ENCODE results near the gene NR5A1.

NR5A1 gene

DNA sequence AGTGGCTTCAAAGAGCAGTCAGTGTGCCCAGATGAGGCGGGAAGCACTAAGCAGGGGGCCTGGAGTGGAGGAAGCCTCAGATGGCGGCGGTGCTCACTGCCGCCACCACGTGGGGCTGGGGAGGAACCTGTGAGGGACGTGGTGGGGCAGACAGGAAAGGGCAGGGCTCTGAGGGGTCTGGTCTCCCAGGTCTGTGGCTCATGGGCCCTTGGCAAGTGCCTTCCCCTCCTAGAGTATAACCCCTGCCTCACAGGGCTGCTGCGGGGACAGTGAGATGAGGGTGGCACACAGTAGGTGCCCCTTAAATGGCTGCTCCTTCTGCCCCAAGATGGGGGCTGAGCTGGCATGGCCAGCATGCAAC is 26.6 kb downstream of the NR5A1 start:
- no peak for DNase-seq (ENCODE audit: low read depth in 2 of 2)

GRCh38 chr9:124479947-124480620 is 27.1 kb downstream of the NR5A1 start:
- DNase-seq (ENCODE audit: low read depth in 2 of 2): no peak

- DNase-seq (ENCODE audit: low read depth in 2 of 2): no peak
Observed at GRCh38 chr9:124479371-124479770, 27.8 kb downstream of the NR5A1 start.

DNA sequence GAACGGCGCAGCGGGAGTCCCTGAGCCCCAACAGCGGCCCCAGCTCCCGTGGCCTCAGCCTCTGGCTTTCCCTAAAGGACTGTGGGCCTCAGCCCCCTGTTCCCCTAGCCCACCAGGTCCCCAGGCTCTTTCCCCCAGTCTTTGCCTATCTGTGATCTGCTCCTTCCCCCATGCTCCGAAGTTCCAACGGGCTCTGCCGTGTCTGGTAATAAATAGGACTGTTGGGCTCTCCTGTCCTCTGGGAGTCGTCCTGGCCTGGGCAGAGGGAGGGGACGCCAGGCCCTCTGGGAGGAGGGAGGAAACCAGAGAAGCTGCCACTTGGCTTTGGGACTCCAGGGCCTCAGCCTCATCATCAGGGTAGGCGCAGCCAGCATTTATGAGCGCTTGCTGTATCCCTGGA is 28.8 kb downstream of the NR5A1 start:
- DNase-seq (ENCODE audit: low read depth in 2 of 2): no peak

- DNase-seq (ENCODE audit: low read depth in 2 of 2): no peak
Observed at GRCh38 chr9:124477648-124478285, 29.4 kb downstream of the NR5A1 start.

DNA sequence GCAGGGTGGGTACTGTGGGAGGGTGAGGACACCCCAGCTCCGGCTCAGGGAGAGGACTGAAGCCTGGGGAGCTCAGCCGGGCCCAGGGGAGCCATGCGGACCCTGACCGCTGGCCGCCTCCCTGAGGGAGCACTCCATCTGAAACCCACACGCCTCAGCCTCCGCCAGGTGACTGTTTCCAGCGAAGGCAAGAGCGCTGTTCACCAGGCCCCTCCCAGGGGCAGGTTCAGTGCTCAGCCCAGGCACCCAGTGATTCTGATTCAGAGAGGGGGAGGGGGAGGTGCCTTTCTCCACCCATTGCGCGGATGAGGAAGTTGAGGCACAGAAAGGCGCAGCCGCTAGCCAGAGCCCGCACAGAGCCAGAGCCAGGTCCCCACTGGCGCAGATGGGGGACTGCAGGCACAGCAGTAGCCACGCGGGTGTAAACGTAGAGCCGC is 30.0 kb downstream of the NR5A1 start:
- no peak for DNase-seq (ENCODE audit: low read depth in 2 of 2)

DNA sequence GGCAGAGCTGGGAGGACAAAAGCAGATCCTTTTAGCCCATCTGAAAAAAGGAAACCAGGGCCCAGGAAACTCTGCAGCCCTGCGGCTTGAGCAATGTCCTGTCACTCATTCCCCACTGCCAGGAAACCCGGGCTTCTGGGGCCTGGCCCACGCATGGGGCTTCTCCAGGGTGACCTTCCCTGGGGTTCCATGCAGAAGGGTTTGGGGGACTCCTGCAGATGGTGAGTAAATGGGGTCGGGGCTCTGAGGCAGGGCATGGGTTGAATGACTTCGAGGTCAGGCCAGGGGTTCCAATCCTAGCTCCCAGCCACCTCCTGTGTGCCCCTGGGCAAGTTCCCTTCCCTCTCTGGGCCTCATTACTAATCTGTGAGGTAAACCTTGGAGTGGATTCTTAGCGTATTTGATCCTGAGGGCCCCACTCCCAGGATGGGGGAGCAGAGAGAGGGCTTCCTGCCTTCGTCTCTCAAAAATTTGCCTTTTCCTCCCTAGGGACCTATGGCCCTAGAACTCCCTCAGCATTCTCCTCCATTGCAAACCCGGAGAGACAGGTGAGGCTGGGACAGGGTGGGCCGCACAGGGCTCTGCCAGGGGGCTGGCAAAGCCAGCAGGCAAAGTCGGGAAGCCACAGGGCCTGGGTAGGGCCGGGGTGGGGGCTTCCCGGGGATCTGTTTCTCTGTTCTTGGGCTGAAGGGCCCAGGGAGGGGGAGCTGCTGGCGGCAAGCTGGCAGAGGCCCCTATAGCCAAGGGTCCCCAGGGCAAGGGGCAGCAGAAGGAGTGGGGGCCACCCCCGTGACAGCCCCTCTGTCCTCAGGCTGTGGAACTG is 31.1 kb downstream of the NR5A1 start:
- DNase-seq (ENCODE audit: low read depth in 2 of 2): no peak

DNA sequence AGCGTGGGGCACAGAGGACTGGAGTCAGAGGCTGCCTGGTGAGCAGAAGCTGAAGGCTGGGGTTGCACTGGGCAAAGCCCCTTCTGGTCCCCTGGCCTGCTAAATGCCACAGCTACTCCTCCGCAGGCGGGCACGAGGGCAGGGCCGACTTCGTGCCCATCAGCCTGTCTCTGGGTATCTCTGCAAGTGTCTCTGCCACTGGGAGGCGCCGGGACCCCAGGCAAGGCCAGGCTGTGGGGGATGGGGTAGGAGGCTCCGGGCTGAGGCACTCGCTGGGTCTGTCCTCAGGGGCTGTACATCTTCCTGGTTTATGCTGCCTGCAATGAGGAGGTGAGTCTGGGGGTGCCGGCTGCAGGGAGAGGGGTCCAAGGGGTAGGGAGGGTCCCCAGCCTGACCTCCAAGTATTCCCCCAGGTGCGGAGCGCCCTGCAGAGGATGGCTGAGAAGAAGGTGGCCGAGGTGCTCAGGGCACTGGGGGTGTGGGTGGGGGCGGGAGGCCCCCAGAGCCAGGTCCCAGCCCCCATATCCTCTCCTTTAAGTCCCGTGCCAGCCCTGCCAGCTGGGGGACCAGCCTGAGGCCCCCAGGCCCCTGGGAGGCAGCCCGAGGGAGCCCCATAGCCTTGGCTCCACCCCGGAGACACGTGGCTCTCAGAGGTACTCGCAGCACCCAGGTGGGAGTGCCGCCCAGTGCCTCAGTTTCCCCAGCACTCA is 31.9 kb downstream of the NR5A1 start:
- no peak for DNase-seq (ENCODE audit: low read depth in 2 of 2)

- DNase-seq (ENCODE audit: low read depth in 2 of 2): no peak
Observed at GRCh38 chr9:124474151-124474550, 33.0 kb downstream of the NR5A1 start.

DNA sequence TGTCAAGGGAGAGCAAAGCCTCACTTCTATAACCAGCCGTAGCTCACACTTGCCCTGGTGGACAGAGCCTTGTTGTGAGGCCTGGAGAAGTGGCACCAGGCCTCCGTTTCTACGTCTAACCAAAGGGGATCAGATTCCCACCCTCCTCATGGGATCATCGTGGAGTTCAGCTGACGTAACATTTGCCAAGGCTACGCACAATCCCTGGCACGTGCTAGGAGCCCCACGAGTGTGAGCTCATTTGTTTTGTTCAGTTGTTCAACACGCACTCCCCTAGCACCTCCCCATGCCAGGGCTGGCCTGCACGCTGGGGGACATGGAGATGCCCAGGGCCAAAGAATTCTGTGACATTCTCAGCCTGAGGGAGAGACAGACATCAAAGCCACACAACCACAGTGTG is 33.9 kb downstream of the NR5A1 start:
- DNase-seq (ENCODE audit: low read depth in 2 of 2): no peak

GRCh38 chr9:124472770-124473169 is 34.4 kb downstream of the NR5A1 start:
- no peak for DNase-seq (ENCODE audit: low read depth in 2 of 2)

DNA sequence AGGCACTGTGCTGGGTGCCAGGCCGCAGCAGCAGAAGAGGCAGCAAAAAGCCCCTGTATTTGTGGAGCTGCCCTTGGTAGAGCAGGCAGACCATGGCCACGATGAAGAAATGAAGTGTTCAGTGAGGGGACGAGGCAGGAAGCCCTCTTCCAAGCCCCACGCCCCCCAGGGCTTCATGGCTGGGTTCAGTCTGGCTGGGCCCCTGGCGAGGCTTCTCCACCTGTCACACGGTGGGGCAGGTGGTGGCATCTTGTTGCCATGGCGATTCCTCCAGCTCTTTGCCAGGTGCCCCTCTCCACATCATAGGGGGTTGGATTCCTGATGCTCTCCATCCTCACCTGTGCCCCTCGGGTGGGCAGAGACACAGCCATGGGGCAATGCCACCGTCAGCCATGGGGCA is 35.4 kb downstream of the NR5A1 start:
- DNase-seq (ENCODE audit: low read depth in 2 of 2): no peak

DNA sequence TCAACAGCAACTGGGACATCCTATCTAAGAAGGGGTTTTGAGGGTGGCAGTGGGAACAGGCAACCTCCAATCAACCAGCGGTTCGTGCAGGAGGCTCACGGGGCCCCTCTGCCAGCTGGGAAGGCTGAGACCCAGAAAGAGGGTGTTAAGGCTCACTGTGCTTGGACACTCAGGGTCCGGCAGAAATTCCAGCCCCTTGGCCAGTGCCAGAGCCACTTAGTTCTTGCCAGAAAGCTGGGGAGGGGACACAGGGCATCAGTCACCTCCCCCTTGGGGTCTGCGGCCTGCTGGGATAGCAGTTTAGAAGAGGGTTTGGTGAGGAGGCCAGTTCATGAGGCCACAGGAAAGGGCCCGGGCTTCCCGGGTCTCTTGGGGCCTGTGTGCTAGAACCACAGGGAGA is 36.5 kb downstream of the NR5A1 start:
- no peak for DNase-seq (ENCODE audit: low read depth in 2 of 2)

GRCh38 chr9:124470306-124470705 is 36.9 kb downstream of the NR5A1 start:
- DNase-seq (ENCODE audit: low read depth in 2 of 2): no peak

GRCh38 chr9:124469011-124469832 is 38.0 kb downstream of the NR5A1 start:
- DNase-seq (ENCODE audit: low read depth in 2 of 2): no peak

GRCh38 chr9:124468061-124468740 is 39.0 kb downstream of the NR5A1 start:
- DNase-seq (ENCODE audit: low read depth in 2 of 2): no peak

DNA sequence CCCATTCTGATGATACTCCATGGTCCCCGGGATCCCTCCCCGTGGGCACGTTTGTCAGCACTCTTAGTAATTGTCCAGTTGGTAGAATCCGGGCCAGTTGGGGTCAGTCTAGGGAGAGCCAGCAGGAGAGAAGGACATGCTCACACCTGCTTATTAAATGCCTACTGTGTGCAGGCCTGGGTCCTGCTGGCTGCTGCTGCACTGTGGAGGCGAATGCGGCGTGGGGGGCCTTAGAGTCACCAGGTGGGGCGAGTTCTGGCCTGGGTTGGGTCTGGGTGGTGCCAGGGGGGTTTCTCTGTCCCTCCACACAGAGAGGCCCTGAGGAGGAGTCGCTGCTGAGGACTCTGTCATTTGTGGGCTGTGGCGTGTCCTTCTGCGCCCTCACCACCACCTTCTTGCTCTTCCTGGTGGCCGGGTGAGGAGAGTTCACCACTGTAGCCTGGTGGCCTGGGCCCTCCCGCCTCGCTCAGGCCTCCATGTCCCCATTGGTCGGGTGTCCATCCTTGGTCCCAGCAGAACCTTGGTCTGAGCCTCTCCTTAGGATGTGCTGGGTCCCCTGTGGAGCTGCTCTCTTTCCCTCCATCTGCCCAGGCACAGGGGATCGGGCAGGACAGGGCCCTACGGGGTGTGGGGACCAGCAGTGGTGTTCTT is 39.7 kb downstream of the NR5A1 start:
- no peak for DNase-seq (ENCODE audit: low read depth in 2 of 2)

DNA sequence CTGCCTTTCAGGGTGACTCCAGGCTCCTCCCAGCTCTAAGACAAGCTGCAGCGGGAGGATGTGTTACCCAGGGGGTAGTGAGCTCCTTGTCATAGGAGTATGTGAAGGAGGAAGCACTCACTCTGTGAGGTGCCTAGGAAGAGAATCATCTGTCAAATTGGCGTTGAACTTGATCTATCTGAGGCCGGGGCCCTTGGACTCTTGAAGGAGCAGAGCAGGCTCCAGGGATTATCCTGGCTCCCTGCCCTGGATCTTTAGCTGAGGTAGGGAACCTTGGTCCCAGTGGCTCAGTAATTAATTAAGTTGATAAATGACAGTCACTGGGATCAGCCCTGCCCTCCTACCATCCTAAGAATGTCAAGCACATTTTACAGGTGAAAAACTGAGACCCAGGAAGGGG is 41.5 kb downstream of the NR5A1 start:
- DNase-seq (ENCODE audit: low read depth in 2 of 2): no peak

DNA sequence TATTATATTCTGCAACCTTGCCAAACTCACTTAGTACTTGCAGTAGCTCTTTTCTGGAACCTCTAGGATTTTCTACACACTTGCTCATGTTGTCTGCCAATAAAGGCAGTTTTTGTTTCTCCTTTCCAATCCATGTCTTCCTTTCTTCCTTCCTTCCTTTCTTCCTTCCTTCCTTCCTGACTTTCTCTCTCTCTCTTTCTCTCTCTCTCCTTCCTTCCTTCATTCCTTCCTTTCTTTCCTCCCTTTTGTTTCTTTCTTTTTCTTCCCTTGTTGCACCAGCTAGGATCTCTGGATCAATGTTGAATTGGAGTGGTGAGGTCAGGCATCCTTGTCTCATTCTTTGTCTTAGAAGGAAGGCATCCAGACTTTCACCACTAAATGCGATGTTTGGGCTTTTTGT is 44.5 kb downstream of the NR5A1 start:
- DNase-seq (ENCODE audit: low read depth in 2 of 2): no peak

- no peak for DNase-seq (ENCODE audit: low read depth in 2 of 2)
Observed at GRCh38 chr9:124458441-124458840, 48.8 kb downstream of the NR5A1 start.
